HEK293 (cell line): ENCODE results near the gene AGO4.

Experiments
- CTCF ChIA-PET: fragments of 350-600 bp; formaldehyde crosslinking; extraction: SDS; loops from one replicate; lab custom pipeline; 2021; ENCODE audit warnings: antibody characterized with exemption; lab: Yijun Ruan, JAX
- POLR2A ChIA-PET: fragments of 300-600 bp; formaldehyde crosslinking; extraction: SDS; loops from one replicate; lab custom pipeline; 2020; ENCODE audit warnings: antibody characterized with exemption, inconsistent platforms; lab: Yijun Ruan, JAX
- H3K27ac ChIP-seq: fragments of 200-500 bp; sonication (Bioruptor generic); 2 replicates; pipeline ENCODE4 v1.5.1; 2014; ENCODE audit warnings: low read depth, low read length, control low read depth, inconsistent platforms; ENCODE audit errors: extremely low read depth
- H3K36me3 ChIP-seq, 2 experiments: fragments of 200-500 bp in 1 of 2; sonication (Bioruptor generic) in 1 of 2; 1 replicate in 1 of 2; 2 replicates in 1 of 2; pipeline ENCODE4 v1.5.1; 2014 to 2017; ENCODE audit warnings: inconsistent platforms in 2 of 2, low read length in 2 of 2; ENCODE audit not compliant: control insufficient read depth in 2 of 2, insufficient read depth in 1 of 2
- H3K4me1 ChIP-seq: fragments of 200-500 bp; sonication (Bioruptor generic); 2 replicates; pipeline ENCODE4 v1.5.1; 2014; ENCODE audit warnings: mild to moderate bottlenecking, low read length, inconsistent platforms; ENCODE audit not compliant: control insufficient read depth, insufficient read depth
- H3K4me3 ChIP-seq: 2 replicates; pipeline ENCODE4 v1.5.1; 2011; ENCODE audit warnings: low read depth, mild to moderate bottlenecking, control low read depth, low read length, moderate library complexity
- H3K9me3 ChIP-seq: fragments of 200-500 bp; sonication (Bioruptor generic); 2 replicates; pipeline ENCODE4 v1.5.1; 2014; ENCODE audit warnings: low read depth, low read length, inconsistent platforms; ENCODE audit not compliant: control insufficient read depth, insufficient read depth
- BCL11B ChIP-seq: fragments of 450-650 bp; formaldehyde crosslinking; IDR thresholded peaks from 2 replicates; pipeline ENCODE4 v1.5.1; 2016; ENCODE audit warnings: low read depth, missing biosample characterization, missing genetic modification characterization
- EGR2 ChIP-seq: fragments of 450-650 bp; formaldehyde crosslinking; IDR thresholded peaks from 2 replicates; pipeline ENCODE4 v1.5.1; 2016; ENCODE audit warnings: low read depth, missing biosample characterization, missing genetic modification characterization
- HOXA7 ChIP-seq: sonication (generic); formaldehyde crosslinking; IDR thresholded peaks from 2 replicates; pipeline ENCODE4 v1.8.1; 2022; ENCODE audit warnings: missing genetic modification reagents, borderline replicate concordance
- SP7 ChIP-seq: fragments of 450-650 bp; formaldehyde crosslinking; IDR thresholded peaks from 2 replicates; pipeline ENCODE4 v1.5.1; 2016; ENCODE audit warnings: missing biosample characterization, missing genetic modification characterization
- TRIM28 ChIP-seq: IDR thresholded peaks from 2 replicates; pipeline ENCODE4 v1.6.1; 2011; ENCODE audit warnings: low read length, control low read depth, borderline replicate concordance
- ZNF10 ChIP-seq: fragments of 450-650 bp; formaldehyde crosslinking; IDR thresholded peaks from 2 replicates; pipeline ENCODE4 v1.5.1; 2017; ENCODE audit warnings: missing biosample characterization, missing genetic modification characterization
- ZNF121 ChIP-seq: fragments of 450-650 bp; formaldehyde crosslinking; IDR thresholded peaks from 2 replicates; pipeline ENCODE4 v1.5.1; 2016; ENCODE audit warnings: missing biosample characterization, missing genetic modification characterization
- ZNF426 ChIP-seq: fragments of 450-650 bp; formaldehyde crosslinking; IDR thresholded peaks from 2 replicates; pipeline ENCODE4 v1.5.1; 2017; ENCODE audit warnings: missing biosample characterization, missing genetic modification characterization, mild to moderate bottlenecking, inconsistent platforms, moderate library complexity
- ZNF677 ChIP-seq: fragments of 450-650 bp; IDR thresholded peaks from 2 replicates; pipeline ENCODE4 v1.5.0; 2018; ENCODE audit warnings: missing biosample characterization, mild to moderate bottlenecking, missing genetic modification characterization, moderate library complexity
- TF ChIP-seq, protein P1 (sequence below): fragments of 450-650 bp; formaldehyde crosslinking; IDR thresholded peaks from 2 replicates; pipeline ENCODE4 v1.5.1; 2016; ENCODE audit warnings: missing biosample characterization, missing genetic modification characterization
- TF ChIP-seq, protein P2 (sequence below): fragments of 450-650 bp; IDR thresholded peaks from 2 replicates; pipeline ENCODE4 v1.5.1; 2018; ENCODE audit warnings: missing biosample characterization, mild to moderate bottlenecking, missing genetic modification characterization
- TF ChIP-seq, protein P3 (sequence below): fragments of 450-650 bp; formaldehyde crosslinking; IDR thresholded peaks from 2 replicates; pipeline ENCODE4 v1.5.1; 2016; ENCODE audit warnings: missing biosample characterization, missing genetic modification characterization

The AGO4 gene

DNA sequence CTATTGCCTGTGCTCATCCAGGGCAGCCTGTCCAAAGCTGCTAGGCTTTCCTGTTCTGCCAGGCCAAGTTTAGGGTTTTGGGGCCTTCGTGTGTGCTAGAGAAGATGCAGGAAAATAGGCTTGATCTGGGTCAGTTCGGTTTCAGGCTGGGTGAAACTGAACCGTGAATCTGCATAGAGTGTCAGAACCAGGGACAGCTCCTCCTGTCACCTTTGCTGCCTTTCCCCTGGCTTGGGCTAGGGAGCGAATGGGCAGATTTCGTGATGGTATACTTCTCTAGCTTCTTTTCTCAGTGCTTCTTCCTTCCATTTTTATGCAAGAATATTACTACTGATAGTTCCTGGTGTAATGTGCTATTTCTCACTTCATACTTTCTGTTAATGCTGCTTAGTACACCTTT, 69.2 kb downstream of the AGO4 start:
- H3K27ac ChIP-seq, result no peak overlapping the region
- H3K4me1 ChIP-seq, result no peaks in the 10 kb centered on the region
- CTCF ChIA-PET, result no interaction called here
- TF ChIP-seq, protein P1, sequence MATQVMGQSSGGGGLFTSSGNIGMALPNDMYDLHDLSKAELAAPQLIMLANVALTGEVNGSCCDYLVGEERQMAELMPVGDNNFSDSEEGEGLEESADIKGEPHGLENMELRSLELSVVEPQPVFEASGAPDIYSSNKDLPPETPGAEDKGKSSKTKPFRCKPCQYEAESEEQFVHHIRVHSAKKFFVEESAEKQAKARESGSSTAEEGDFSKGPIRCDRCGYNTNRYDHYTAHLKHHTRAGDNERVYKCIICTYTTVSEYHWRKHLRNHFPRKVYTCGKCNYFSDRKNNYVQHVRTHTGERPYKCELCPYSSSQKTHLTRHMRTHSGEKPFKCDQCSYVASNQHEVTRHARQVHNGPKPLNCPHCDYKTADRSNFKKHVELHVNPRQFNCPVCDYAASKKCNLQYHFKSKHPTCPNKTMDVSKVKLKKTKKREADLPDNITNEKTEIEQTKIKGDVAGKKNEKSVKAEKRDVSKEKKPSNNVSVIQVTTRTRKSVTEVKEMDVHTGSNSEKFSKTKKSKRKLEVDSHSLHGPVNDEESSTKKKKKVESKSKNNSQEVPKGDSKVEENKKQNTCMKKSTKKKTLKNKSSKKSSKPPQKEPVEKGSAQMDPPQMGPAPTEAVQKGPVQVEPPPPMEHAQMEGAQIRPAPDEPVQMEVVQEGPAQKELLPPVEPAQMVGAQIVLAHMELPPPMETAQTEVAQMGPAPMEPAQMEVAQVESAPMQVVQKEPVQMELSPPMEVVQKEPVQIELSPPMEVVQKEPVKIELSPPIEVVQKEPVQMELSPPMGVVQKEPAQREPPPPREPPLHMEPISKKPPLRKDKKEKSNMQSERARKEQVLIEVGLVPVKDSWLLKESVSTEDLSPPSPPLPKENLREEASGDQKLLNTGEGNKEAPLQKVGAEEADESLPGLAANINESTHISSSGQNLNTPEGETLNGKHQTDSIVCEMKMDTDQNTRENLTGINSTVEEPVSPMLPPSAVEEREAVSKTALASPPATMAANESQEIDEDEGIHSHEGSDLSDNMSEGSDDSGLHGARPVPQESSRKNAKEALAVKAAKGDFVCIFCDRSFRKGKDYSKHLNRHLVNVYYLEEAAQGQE (tag by site-specific recombination), result peak; percentile 93
- TF ChIP-seq BCL11B (tag by site-specific recombination), result no peak
- TF ChIP-seq, protein P2, sequence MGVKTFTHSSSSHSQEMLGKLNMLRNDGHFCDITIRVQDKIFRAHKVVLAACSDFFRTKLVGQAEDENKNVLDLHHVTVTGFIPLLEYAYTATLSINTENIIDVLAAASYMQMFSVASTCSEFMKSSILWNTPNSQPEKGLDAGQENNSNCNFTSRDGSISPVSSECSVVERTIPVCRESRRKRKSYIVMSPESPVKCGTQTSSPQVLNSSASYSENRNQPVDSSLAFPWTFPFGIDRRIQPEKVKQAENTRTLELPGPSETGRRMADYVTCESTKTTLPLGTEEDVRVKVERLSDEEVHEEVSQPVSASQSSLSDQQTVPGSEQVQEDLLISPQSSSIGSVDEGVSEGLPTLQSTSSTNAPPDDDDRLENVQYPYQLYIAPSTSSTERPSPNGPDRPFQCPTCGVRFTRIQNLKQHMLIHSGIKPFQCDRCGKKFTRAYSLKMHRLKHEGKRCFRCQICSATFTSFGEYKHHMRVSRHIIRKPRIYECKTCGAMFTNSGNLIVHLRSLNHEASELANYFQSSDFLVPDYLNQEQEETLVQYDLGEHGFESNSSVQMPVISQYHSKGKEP (tag by site-specific recombination), result no peak
- TF ChIP-seq ZNF10 (tag by site-specific recombination), result no peak
- TF ChIP-seq SP7 (tag by site-specific recombination), result no peak
- TF ChIP-seq ZNF426 (tag by site-specific recombination), result no peak
- no peak for TF ChIP-seq EGR2 (tag by site-specific recombination)
- TF ChIP-seq TRIM28, result no peak
- TF ChIP-seq, all 188 proteins: peak for 1
- Histone ChIP-seq H3K9me3 (no peaks in the 10 kb centered on the region), H3K4me3 (no peak overlapping the region), H3K36me3 (no peaks in the 10 kb centered on the region)
- POLR2A ChIA-PET, result no interaction called here

DNA sequence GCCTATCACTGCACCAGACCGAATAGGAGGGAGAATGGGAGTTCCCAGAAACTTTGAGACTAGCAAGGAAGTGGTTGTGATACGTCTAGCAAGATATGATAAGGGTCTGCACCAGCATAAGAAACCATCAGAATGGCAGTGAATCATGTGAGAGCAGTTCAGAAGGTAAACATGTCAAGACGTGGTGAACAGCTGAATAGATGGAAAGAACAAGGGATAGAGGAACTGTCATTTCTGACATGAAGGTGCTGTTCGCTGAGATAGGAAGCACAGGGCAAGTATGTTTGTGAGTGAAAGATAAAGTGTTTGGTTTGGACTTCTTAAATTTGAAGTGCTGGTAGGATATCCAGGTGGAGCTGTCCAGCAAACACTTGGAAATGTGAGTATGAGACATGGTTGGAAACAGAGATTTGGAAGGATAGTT, 74.0 kb downstream of the AGO4 start:
- no peak for TF ChIP-seq ZNF677 (tag by site-specific recombination)
- TF ChIP-seq, protein P1 (tag by site-specific recombination), result peak; percentile 91
- POLR2A ChIA-PET, result no interaction called here
- Histone ChIP-seq H3K4me1 (peaks cover 16% of the 10 kb centered on the region), H3K4me3 (no peak overlapping the region), H3K9me3 (no peaks in the 10 kb centered on the region), H3K36me3 (no peaks in the 10 kb centered on the region), H3K27ac (no peak overlapping the region)
- CTCF ChIA-PET, result interaction anchor here (0.6 to 2.2 kb wide), 9 partner anchors 9 to 46 kb away, joined by 3 to 15 read pairs (median 3); no protein-coding TSS in a partner anchor

DNA sequence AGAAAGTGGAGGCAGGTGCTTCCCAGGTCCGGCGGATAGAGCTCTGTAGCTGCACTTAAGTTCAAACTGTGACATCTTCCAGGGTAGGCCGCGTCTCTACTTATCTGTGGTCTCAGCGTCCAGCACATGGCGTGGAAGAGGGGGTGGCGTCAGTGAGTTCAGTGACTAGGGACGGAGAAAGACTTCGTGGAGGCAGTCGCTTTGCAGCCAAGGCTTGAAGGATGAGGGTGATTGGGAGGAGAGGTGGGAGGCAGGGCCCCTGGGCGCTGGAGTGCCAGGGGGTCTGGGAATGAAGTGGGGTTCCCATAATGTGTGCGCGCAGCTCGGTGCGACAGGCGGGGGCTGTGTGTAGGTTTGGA, 74.7 kb downstream of the AGO4 start:
- Histone ChIP-seq H3K9me3 (no peaks in the 10 kb centered on the region), H3K4me1 (peaks cover 20% of the 10 kb centered on the region), H3K27ac (no peak overlapping the region)
- TF ChIP-seq ZNF121 (tag by site-specific recombination) (0 out of 2 replicates have a peak, but pooled peaks have one; percentile 10), HOXA7 (CRISPR knock-in tag) (no peak)
- TF ChIP-seq, protein P3, sequence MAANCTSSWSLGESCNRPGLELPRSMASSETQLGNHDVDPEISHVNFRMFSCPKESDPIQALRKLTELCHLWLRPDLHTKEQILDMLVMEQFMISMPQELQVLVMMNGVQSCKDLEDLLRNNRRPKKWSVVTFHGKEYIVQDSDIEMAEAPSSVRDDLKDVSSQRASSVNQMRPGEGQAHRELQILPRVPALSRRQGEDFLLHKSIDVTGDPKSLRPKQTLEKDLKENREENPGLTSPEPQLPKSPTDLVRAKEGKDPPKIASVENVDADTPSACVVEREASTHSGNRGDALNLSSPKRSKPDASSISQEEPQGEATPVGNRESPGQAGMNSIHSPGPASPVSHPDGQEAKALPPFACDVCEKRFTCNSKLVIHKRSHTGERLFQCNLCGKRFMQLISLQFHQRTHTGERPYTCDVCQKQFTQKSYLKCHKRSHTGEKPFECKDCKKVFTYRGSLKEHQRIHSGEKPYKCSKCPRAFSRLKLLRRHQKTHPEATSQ, result no peak
- TF ChIP-seq, all 188 proteins: peak for 1
- Histone ChIP-seq H3K4me3 (no peak overlapping the region), H3K36me3 (no peaks in the 10 kb centered on the region)
- CTCF ChIA-PET, result interaction anchor here (0.5 to 2.2 kb wide), 12 partner anchors 10 to 241 kb away, joined by 3 to 15 read pairs (median 3); no protein-coding TSS in a partner anchor
- POLR2A ChIA-PET, result interaction anchor here (0.9 to 1.8 kb wide), 4 partner anchors 9 to 49 kb away, joined by 3 to 13 read pairs (median 4); partner anchors contain the start of gene AGO3
